ENCODE results near the gene CYSRT1. TPM values are rescaled to one million over a fixed set of nuclear protein-coding genes. Genes with fewer than 3 reads are reported as not detected.
A peak's percentile ranks its signal among the peaks of the same experiment; 100 is the strongest.

CYSRT1 gene
- total RNA-seq, 1 experiment from 2014 or later = 1.3 TPM

GRCh38 chr9:137188490-137189296 is 36.3 kb upstream of the CYSRT1 start, which contains the start of the genes ANAPC2 and SSNA1:
Gene ANAPC2, minus strand, starts transcription at chr9:137188560. Its CDS starts 28 bp downstream, at chr9:137188532.
Gene SSNA1, plus strand, starts transcription at chr9:137188676. Its CDS starts 51 bp downstream, at chr9:137188727.
- peak within 1 kb of the TSS; percentile 92 for H3K27ac ChIP-seq (ENCODE audit: low read length)
- no peaks in the 10 kb centered on the region for H3K9me2 ChIP-seq (replicated peaks; ENCODE audit: low read length)
- peak within 1 kb of the TSS; percentile 99 for H3K4me3 ChIP-seq (ENCODE audit: low read length)
- CTCF ChIA-PET = interaction anchor here (0.7 to 1.0 kb wide), 2 partner anchors 10 to 38 kb away, joined by 3 read pairs; partner anchors contain the start of gene RNF224
- BruUV-seq (replicated peaks) = no TSS peak
- TF ChIP-seq, protein P1, sequence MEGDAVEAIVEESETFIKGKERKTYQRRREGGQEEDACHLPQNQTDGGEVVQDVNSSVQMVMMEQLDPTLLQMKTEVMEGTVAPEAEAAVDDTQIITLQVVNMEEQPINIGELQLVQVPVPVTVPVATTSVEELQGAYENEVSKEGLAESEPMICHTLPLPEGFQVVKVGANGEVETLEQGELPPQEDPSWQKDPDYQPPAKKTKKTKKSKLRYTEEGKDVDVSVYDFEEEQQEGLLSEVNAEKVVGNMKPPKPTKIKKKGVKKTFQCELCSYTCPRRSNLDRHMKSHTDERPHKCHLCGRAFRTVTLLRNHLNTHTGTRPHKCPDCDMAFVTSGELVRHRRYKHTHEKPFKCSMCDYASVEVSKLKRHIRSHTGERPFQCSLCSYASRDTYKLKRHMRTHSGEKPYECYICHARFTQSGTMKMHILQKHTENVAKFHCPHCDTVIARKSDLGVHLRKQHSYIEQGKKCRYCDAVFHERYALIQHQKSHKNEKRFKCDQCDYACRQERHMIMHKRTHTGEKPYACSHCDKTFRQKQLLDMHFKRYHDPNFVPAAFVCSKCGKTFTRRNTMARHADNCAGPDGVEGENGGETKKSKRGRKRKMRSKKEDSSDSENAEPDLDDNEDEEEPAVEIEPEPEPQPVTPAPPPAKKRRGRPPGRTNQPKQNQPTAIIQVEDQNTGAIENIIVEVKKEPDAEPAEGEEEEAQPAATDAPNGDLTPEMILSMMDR (conservative IDR thresholded peaks at IDR 0.05; ENCODE audit: low read depth, low read length) = peak; percentile 44; the same call in 1 of the 2 replicates
- TF ChIP-seq EZH2phosphoT487 (IDR thresholded peaks at IDR 0.05; ENCODE audit: borderline replicate concordance, low read length) = no peak
- TF ChIP-seq EZH2 (IDR thresholded peaks at IDR 0.05; ENCODE audit: low read length, unreplicated experiment) = no peak
- peak; percentile 91 for DNase-seq
- POLR2A ChIA-PET (ENCODE audit: unreplicated experiment) = interaction anchor here (0.6 to 0.8 kb wide), 3 partner anchors 10 to 52 kb away, joined by 3 to 19 read pairs (median 4); partner anchors contain the start of gene TUBB4B
- H3K4me2 ChIP-seq (ENCODE audit: low read length) = peak within 1 kb of the TSS; percentile 96
- H2AFZ ChIP-seq (ENCODE audit: low read length) = peak within 1 kb of the TSS; percentile 86
- H3K9me3 ChIP-seq (ENCODE audit: low read length) = no peaks in the 10 kb centered on the region
- H3K27me3 ChIP-seq (ENCODE audit: low read length) = no peaks in the 10 kb centered on the region
- no peaks in the 10 kb centered on the region for H3F3A ChIP-seq (ENCODE audit: low read length, unreplicated experiment)
- intact Hi-C loops (cut with micrococcal nuclease) = loop anchor here (2.0 to 5.0 kb wide), 2 partner anchors 38 to 39 kb away; partner anchors contain the start of genes CYSRT1 and RNF224
- ATAC-seq = peak; percentile 75
- H3K4me1 ChIP-seq (ENCODE audit: insufficient read depth, low read length) = peaks cover 25% of the 10 kb centered on the region
- H3K9ac ChIP-seq (ENCODE audit: low read length) = peak within 1 kb of the TSS; percentile 93
- no peaks in the 10 kb centered on the region for H3K36me3 ChIP-seq (ENCODE audit: low read depth, low read length)
- peaks cover 11% of the 10 kb centered on the region for H4K20me1 ChIP-seq (ENCODE audit: low read length)
- H3K79me2 ChIP-seq (ENCODE audit: low read length) = peaks cover 40% of the 10 kb centered on the region

DNA sequence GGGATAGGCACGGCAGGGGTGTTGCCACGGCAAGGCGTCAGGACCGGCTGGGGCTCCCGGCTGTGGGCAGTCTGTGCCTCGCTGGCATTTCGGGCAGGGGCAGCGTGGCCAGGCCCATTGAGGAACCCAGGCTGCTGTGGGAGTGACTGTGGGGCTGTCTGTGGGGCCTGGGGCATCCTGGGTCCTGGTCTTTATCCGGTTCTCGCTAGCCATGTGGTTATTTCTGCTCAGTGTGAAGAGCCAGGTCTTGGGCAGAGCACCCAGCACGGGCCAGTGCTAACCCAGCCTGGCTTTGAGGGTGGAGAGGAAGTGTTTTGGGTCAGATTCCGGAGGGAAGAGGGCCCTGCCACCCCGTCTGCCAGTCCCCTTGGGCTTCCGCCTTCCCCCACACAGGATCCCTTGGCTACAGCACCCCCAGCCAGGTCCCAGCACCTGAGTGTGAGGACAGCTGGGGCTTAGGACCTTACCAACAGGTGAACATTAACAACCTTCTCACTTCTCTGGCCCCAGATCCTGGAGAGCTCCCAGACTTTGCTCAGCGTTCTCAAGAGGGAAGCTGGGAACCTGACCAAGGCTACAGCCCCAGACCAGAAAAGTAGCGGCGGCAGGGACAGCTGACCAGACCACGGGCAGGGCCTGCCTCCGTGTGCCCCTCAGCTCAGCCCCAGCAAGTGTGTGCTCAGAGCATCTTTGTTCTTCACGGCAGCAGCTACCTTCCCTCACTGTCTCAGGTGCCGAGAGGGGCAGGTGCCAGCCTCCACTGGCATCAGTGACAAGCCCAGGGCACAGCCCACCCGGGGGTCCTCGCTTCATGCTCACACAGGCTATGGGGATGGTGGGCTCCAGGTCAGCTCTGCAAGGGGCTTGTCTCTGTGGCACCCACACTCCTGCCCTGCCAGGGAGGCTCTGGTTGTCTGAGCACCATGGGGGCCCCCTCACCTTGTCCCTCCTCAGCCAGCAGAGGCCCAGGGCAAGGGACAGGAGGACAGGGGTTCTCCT is 35.4 kb upstream of the CYSRT1 start:
- ATAC-seq = peak; percentile 4; the same call in 1 of the 2 replicates

More for the DNA sequence above, 35.4 kb upstream of the CYSRT1 start:
- Histone ChIP-seq H3F3A (ENCODE audit: low read length, unreplicated experiment) (no peaks in the 10 kb centered on the region), H3K9ac (ENCODE audit: low read length) (peak overlapping the region; percentile 93), H3K36me3 (ENCODE audit: low read depth, low read length) (no peaks in the 10 kb centered on the region), H3K27me3 (ENCODE audit: low read length) (no peaks in the 10 kb centered on the region), H3K9me2 (replicated peaks; ENCODE audit: low read length) (no peaks in the 10 kb centered on the region), H3K4me2 (ENCODE audit: low read length) (peak overlapping the region; percentile 96), H3K4me1 (ENCODE audit: insufficient read depth, low read length) (peaks cover 27% of the 10 kb centered on the region), H3K27ac (ENCODE audit: low read length) (peak overlapping the region; percentile 92), H3K9me3 (ENCODE audit: low read length) (no peaks in the 10 kb centered on the region), H3K4me3 (ENCODE audit: low read length) (peak overlapping the region; percentile 99), H4K20me1 (ENCODE audit: low read length) (peaks cover 11% of the 10 kb centered on the region), H2AFZ (ENCODE audit: low read length) (no peak overlapping the region), H3K79me2 (ENCODE audit: low read length) (peaks cover 40% of the 10 kb centered on the region)
- intact Hi-C loops (cut with micrococcal nuclease) = loop anchor here (2.0 to 5.0 kb wide), 2 partner anchors 38 to 39 kb away; partner anchors contain the start of genes CYSRT1 and RNF224
- DNase-seq = no peak
- CTCF ChIA-PET = interaction anchor here (1.0 kb wide), 2 partner anchors 9 to 38 kb away, joined by 3 to 4 read pairs; partner anchors contain the start of gene RNF224
- TSS peak; percentile 78 for BruUV-seq (replicated peaks)
- POLR2A ChIA-PET (ENCODE audit: unreplicated experiment) = interaction anchor here (0.6 to 0.8 kb wide), 3 partner anchors 9 to 51 kb away, joined by 3 to 19 read pairs (median 4); partner anchors contain the start of gene TUBB4B
- TF ChIP-seq EZH2phosphoT487 (IDR thresholded peaks at IDR 0.05; ENCODE audit: borderline replicate concordance, low read length) = no peak
- TF ChIP-seq, protein P1 (conservative IDR thresholded peaks at IDR 0.05; ENCODE audit: low read depth, low read length) = no peak
- no peak for TF ChIP-seq EZH2 (IDR thresholded peaks at IDR 0.05; ENCODE audit: low read length, unreplicated experiment)
